Neural cell (in vitro differentiated cells): ENCODE measurements around the gene SNTG2. TPM values are rescaled to one million over a fixed set of nuclear protein-coding genes. Genes with fewer than 3 reads are reported as not detected.

Source experiments
- H2AFZ ChIP-seq: fragments of 200-600, 300-800 bp; sonication (generic), shearing (Covaris generic); 2 replicates; pipeline ENCODE4 v1.6.0; 2014; ENCODE audit warnings: low read depth, mild to moderate bottlenecking, antibody characterized with exemption, low read length, moderate library complexity
- H3F3A ChIP-seq: fragments of 200-600 bp; shearing (Covaris generic); 2 replicates; pipeline ENCODE4 v1.6.1; 2016; ENCODE audit warnings: mild to moderate bottlenecking, moderate library complexity, mixed read lengths, antibody characterized with exemption, low read length; ENCODE audit not compliant: insufficient read depth, poor library complexity, severe bottlenecking
- H3K27ac ChIP-seq: fragments of 200-600, 300-800 bp; sonication (generic), shearing (Covaris generic); 2 replicates; pipeline ENCODE4 v1.5.1; 2014; ENCODE audit warnings: mild to moderate bottlenecking, low read length, moderate library complexity
- H3K27me3 ChIP-seq: fragments of 300-800, 200-600 bp; sonication (generic), shearing (Covaris generic); 2 replicates; pipeline ENCODE4 v1.6.0; 2014; ENCODE audit warnings: mild to moderate bottlenecking, low read depth, low read length, moderate library complexity; ENCODE audit not compliant: insufficient read depth
- H3K36me3 ChIP-seq: fragments of 300-800, 200-600 bp; sonication (generic), shearing (Covaris generic); 2 replicates; pipeline ENCODE4 v1.5.1; 2014; ENCODE audit warnings: mild to moderate bottlenecking, antibody characterized with exemption, low read length, moderate library complexity; ENCODE audit not compliant: insufficient read depth
- H3K4me2 ChIP-seq: fragments of 300-800, 200-600 bp; sonication (generic), shearing (Covaris generic); 2 replicates; pipeline ENCODE4 v1.6.0; 2014; ENCODE audit warnings: mild to moderate bottlenecking, low read length
- H3K4me3 ChIP-seq: fragments of 300-800, 200-600 bp; sonication (generic), shearing (Covaris generic); 2 replicates; pipeline ENCODE4 v1.5.1; 2014; ENCODE audit warnings: mild to moderate bottlenecking, low read length, moderate library complexity
- H3K79me2 ChIP-seq: fragments of 200-600 bp; shearing (Covaris generic); replicated peaks from 2 replicates; pipeline ENCODE4 v1.6.0; 2014; ENCODE audit warnings: mild to moderate bottlenecking, low read length, moderate library complexity; ENCODE audit not compliant: insufficient read depth
- H3K9ac ChIP-seq: fragments of 300-800, 200-600 bp; sonication (generic), shearing (Covaris generic); 2 replicates; pipeline ENCODE4 v1.6.1; 2016; ENCODE audit warnings: mild to moderate bottlenecking, low read length, mixed read lengths
- H3K9me2 ChIP-seq: fragments of 200-600 bp; shearing (Covaris generic); 2 replicates; pipeline ENCODE4 v1.6.1; 2016; ENCODE audit warnings: mild to moderate bottlenecking, low read length, mixed read lengths; ENCODE audit not compliant: insufficient read depth
- H3K9me3 ChIP-seq: fragments of 200-600, 300-800 bp; sonication (generic), shearing (Covaris generic); 2 replicates; pipeline ENCODE4 v1.6.1; 2016; ENCODE audit warnings: mild to moderate bottlenecking, mixed run types, low read length, moderate library complexity, mixed read lengths
- H4K20me1 ChIP-seq: fragments of 200-600 bp; shearing (Covaris generic); 2 replicates; pipeline ENCODE4 v1.6.1; 2016; ENCODE audit warnings: mild to moderate bottlenecking, mixed run types; ENCODE audit not compliant: insufficient read depth
- EZH2 ChIP-seq: fragments of 200-600, 300-800 bp; shearing (Covaris generic), sonication (generic); IDR thresholded peaks from 2 replicates; pipeline ENCODE4 v1.6.1; 2014; ENCODE audit warnings: antibody characterized with exemption, low read length, borderline replicate concordance, mild to moderate bottlenecking; ENCODE audit not compliant: insufficient read depth, poor library complexity, severe bottlenecking
- MXI1 ChIP-seq: fragments of 450-650 bp; conservative IDR thresholded peaks from 2 replicates; pipeline ENCODE4 v1.6.1; 2014; ENCODE audit warnings: antibody characterized with exemption, mild to moderate bottlenecking; ENCODE audit not compliant: poor library complexity, severe bottlenecking
- POLR2AphosphoS5 ChIP-seq: IDR thresholded peaks from 2 replicates; pipeline ENCODE4 v1.6.1; 2012
- RAD21 ChIP-seq: fragments of 450-650 bp; conservative IDR thresholded peaks from 2 replicates; pipeline ENCODE4 v1.6.1; 2014; ENCODE audit warnings: antibody characterized with exemption, mild to moderate bottlenecking, moderate library complexity
- SMC3 ChIP-seq: fragments of 450-650 bp; conservative IDR thresholded peaks from 2 replicates; pipeline ENCODE4 v1.6.1; 2014; ENCODE audit warnings: antibody characterized with exemption, mild to moderate bottlenecking, moderate library complexity; ENCODE audit not compliant: poor library complexity
- TAF1 ChIP-seq: IDR thresholded peaks from 2 replicates; pipeline ENCODE4 v1.6.1; 2012; ENCODE audit warnings: low read depth
- polyA plus RNA-seq: library from polyadenylated mRNA; depleted of rRNA; stranded (reverse); fragments of >200 nt; gene quantifications from 2 replicates; pipeline ENCODE4 v1.2.3, GENCODE V29; 2014
- TF ChIP-seq, protein P1 (sequence below): IDR thresholded peaks from 2 replicates; pipeline ENCODE4 v1.6.1; 2012; ENCODE audit warnings: borderline replicate concordance

SNTG2 gene
- polyA plus RNA-seq, 1 donor from 2014 or later = not detected

DNA sequence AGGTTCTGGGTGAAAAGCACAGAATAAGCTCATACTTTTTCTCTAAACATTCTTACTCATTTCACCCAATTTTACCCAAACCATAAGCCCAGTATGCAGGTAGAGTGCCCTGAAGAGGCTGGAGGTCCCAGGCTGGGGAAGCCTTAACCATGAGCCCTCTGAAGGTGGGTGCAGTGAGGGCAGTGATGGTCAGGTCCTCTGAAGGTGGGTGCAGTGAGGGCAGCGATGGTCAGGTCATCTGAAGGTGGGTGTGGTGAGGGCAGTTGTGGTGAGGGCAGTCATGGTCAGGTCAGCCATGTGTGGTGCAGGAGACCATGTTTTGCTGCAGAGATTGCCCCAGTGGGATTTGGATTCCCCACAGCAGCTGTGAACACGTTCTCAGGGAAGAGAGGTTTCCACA is 148.8 kb downstream of the SNTG2 start:
- Histone ChIP-seq H3K9me3 (no peaks in the 10 kb centered on the region), H3K36me3 (no peaks in the 10 kb centered on the region), H3K9ac (no peak overlapping the region), H3K9me2 (no peaks in the 10 kb centered on the region), H3K27me3 (no peaks in the 10 kb centered on the region), H3K4me3 (no peak overlapping the region), H3K27ac (no peak overlapping the region), H3F3A (no peaks in the 10 kb centered on the region), H4K20me1 (no peaks in the 10 kb centered on the region), H2AFZ (no peak overlapping the region), H3K79me2 (no peaks in the 10 kb centered on the region), H3K4me2 (no peak overlapping the region)
- TF ChIP-seq POLR2AphosphoS5 (no peak), EZH2 (no peak), RAD21 (no peak), TAF1 (no peak), SMC3 (no peak)
- TF ChIP-seq, protein P1, sequence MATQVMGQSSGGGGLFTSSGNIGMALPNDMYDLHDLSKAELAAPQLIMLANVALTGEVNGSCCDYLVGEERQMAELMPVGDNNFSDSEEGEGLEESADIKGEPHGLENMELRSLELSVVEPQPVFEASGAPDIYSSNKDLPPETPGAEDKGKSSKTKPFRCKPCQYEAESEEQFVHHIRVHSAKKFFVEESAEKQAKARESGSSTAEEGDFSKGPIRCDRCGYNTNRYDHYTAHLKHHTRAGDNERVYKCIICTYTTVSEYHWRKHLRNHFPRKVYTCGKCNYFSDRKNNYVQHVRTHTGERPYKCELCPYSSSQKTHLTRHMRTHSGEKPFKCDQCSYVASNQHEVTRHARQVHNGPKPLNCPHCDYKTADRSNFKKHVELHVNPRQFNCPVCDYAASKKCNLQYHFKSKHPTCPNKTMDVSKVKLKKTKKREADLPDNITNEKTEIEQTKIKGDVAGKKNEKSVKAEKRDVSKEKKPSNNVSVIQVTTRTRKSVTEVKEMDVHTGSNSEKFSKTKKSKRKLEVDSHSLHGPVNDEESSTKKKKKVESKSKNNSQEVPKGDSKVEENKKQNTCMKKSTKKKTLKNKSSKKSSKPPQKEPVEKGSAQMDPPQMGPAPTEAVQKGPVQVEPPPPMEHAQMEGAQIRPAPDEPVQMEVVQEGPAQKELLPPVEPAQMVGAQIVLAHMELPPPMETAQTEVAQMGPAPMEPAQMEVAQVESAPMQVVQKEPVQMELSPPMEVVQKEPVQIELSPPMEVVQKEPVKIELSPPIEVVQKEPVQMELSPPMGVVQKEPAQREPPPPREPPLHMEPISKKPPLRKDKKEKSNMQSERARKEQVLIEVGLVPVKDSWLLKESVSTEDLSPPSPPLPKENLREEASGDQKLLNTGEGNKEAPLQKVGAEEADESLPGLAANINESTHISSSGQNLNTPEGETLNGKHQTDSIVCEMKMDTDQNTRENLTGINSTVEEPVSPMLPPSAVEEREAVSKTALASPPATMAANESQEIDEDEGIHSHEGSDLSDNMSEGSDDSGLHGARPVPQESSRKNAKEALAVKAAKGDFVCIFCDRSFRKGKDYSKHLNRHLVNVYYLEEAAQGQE = no peak

DNA sequence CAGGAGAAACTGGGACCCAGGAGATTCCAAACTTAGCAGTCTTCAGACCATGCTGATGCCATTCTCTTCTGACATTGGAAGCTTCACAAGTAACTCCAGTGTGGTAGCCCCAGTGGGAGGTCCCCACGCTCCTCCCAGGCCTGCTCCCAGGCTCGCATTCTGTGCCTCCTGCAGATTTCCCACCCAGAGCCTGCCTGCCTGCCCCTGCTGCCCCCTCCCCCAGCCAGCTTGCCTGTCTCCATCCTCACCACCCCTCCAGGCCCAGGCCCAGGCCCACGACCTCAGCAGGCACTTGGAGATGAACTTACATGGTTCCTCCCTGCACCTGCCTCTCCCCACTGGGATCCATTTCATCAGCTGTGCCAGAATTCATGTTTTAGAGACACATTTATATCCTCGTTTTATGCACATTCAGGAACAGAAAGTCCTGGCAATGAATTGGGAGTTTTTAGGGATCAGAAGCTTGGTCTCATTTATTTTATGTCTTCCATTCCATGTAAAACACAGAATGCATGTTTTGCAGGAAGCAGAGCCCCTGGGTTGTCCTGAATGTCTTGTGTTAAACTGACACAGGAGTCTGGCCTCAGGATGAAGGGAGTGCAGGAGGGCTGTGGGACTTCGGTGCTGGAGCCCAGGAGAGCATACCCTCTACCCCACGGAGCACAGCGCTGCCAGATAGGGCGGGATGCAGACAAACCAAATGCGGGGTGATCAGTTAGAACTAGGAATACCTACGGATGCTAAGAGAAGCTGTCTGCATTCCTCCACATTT is 150.5 kb downstream of the SNTG2 start:
- Histone ChIP-seq H3K27ac (no peak overlapping the region), H4K20me1 (no peaks in the 10 kb centered on the region), H2AFZ (no peak overlapping the region), H3F3A (no peaks in the 10 kb centered on the region), H3K36me3 (no peaks in the 10 kb centered on the region), H3K9me2 (no peaks in the 10 kb centered on the region), H3K4me3 (no peak overlapping the region), H3K9me3 (no peaks in the 10 kb centered on the region), H3K79me2 (no peaks in the 10 kb centered on the region), H3K27me3 (no peaks in the 10 kb centered on the region), H3K9ac (no peak overlapping the region), H3K4me2 (no peak overlapping the region)
- TF ChIP-seq MXI1 (no peak), SMC3 (no peak), RAD21 (no peak)
- TF ChIP-seq, protein P1 = no peak
